HCT116 (cell line): ENCODE measurements around the gene IFI35.

ENCODE experiments used
- CTCF ChIP-seq, 3 experiments: fragments of 200-600 bp in 1 of 3; sonication (generic) in 1 of 3; IDR thresholded peaks in 2 of 3; conservative IDR thresholded peaks in 1 of 3; 2 replicates each; pipeline ENCODE4 v1.5.1; 2012 to 2017; ENCODE audit warnings: low read depth in 2 of 3, low read length in 2 of 3, antibody characterized with exemption in 1 of 3, borderline replicate concordance in 1 of 3, control low read depth in 1 of 3, mild to moderate bottlenecking in 1 of 3, mixed read lengths in 1 of 3, mixed run types in 1 of 3, moderate library complexity in 1 of 3; ENCODE audit not compliant: insufficient read depth in 1 of 3
- POLR2A ChIP-seq: IDR thresholded peaks from 2 replicates; pipeline ENCODE4 v1.7.0; 2011; ENCODE audit warnings: borderline replicate concordance; ENCODE audit not compliant: insufficient read depth, insufficient read length; ENCODE audit errors: extremely low read depth

GRCh38 chr17:43006639-43007551 is at the start of gene IFI35:
- peak in 2 of 3 experiments; percentile 3 to 28; a peak in 2 of 6 replicates for TF ChIP-seq CTCF (IDR thresholded peaks at IDR 0.05 in 2 of 3, conservative IDR thresholded peaks at IDR 0.05 in 1 of 3; ENCODE audit: borderline replicate concordance in 1 of 3, insufficient read depth in 1 of 3, low read depth in 2 of 3, low read length in 2 of 3)
- no peak for TF ChIP-seq POLR2A
